SK-N-SH (cell line): ENCODE measurements around the gene TCF12. TPM values are rescaled to one million over a fixed set of nuclear protein-coding genes. Genes with fewer than 3 reads are reported as not detected.

ENCODE experiments used
- CTCF ChIA-PET: fragments of 300-600, 350-600 bp; formaldehyde crosslinking; extraction: SDS; loops from one replicate; lab custom pipeline; 2021; lab: Yijun Ruan, JAX
- POLR2A ChIA-PET: fragments of 350-600 bp; sonication (Branson Sonifier 250); formaldehyde crosslinking; extraction: SDS; loops from one replicate; lab custom pipeline; 2020; ENCODE audit warnings: antibody characterized with exemption, inconsistent platforms; lab: Yijun Ruan, JAX
- DNase-seq: peaks from one replicate; pipeline ENCODE4 v3.0.0; 2012
- H2AFZ ChIP-seq: fragments of 200-600 bp; sonication (generic); 2 replicates; pipeline ENCODE4 v1.8.1; 2016; ENCODE audit warnings: antibody characterized with exemption, mild to moderate bottlenecking, low read depth
- H3F3A ChIP-seq: fragments of 200-600 bp; sonication (generic); replicated peaks from 2 replicates; pipeline ENCODE3; 2016; ENCODE audit warnings: antibody characterized with exemption, mild to moderate bottlenecking; ENCODE audit not compliant: insufficient read depth
- H3K27ac ChIP-seq, 2 experiments: fragments of 200-500 bp in 1 of 2; fragments of 200-600 bp in 1 of 2; sonication (Bioruptor generic) in 1 of 2; sonication (generic), shearing (Covaris generic) in 1 of 2; 2 replicates each; pipeline versions ENCODE4 v1.5.1 to v1.6.1; 2014 to 2016; ENCODE audit warnings: low read depth in 2 of 2, inconsistent platforms in 1 of 2, low read length in 1 of 2, mild to moderate bottlenecking in 1 of 2, mixed read lengths in 1 of 2
- H3K27me3 ChIP-seq: fragments of 200-600 bp; sonication (generic), shearing (Covaris generic); 2 replicates; pipeline ENCODE4 v1.6.1; 2016; ENCODE audit warnings: mixed run types; ENCODE audit not compliant: insufficient read depth
- H3K36me3 ChIP-seq, 2 experiments: fragments of 200-500 bp in 1 of 2; fragments of 200-600 bp in 1 of 2; sonication (Bioruptor generic) in 1 of 2; sonication (generic) in 1 of 2; replicated peaks in 1 of 2; 2 replicates each; pipeline versions ENCODE3 to v1.5.1; 2014 to 2016; ENCODE audit warnings: low read length in 1 of 2, mild to moderate bottlenecking in 1 of 2; ENCODE audit not compliant: insufficient read depth in 2 of 2, control insufficient read depth in 1 of 2
- H3K4me1 ChIP-seq, 2 experiments: fragments of 200-500 bp in 1 of 2; fragments of 200-600 bp in 1 of 2; sonication (Bioruptor generic) in 1 of 2; sonication (generic), shearing (Covaris generic) in 1 of 2; 2 replicates each; pipeline versions ENCODE4 v1.5.1 to v1.6.1; 2014 to 2016; ENCODE audit warnings: low read depth in 1 of 2, low read length in 1 of 2, mixed run types in 1 of 2; ENCODE audit not compliant: insufficient read depth in 2 of 2, control insufficient read depth in 1 of 2
- H3K4me2 ChIP-seq: fragments of 200-600 bp; sonication (generic), shearing (Covaris generic); 2 replicates; pipeline ENCODE4 v1.6.1; 2017; ENCODE audit warnings: mixed run types
- H3K4me3 ChIP-seq, 2 experiments: fragments of 200-500 bp in 1 of 2; fragments of 200-600 bp in 1 of 2; sonication (Bioruptor generic) in 1 of 2; sonication (generic), shearing (Covaris generic) in 1 of 2; 2 replicates each; pipeline versions ENCODE4 v1.5.1 to v1.8.1; 2014 to 2016; ENCODE audit warnings: low read depth in 2 of 2, inconsistent platforms in 1 of 2, low read length in 1 of 2, mild to moderate bottlenecking in 1 of 2, mixed read lengths in 1 of 2, moderate library complexity in 1 of 2
- H3K79me2 ChIP-seq: fragments of 200-600 bp; sonication (generic); 2 replicates; pipeline ENCODE4 v1.8.1; 2017; ENCODE audit warnings: mild to moderate bottlenecking; ENCODE audit not compliant: insufficient read depth
- H3K9ac ChIP-seq: fragments of 200-600 bp; sonication (generic); 2 replicates; pipeline ENCODE4 v1.6.1; 2017; ENCODE audit warnings: mixed run types
- H3K9me2 ChIP-seq: fragments of 200-600 bp; sonication (generic); 2 replicates; pipeline ENCODE4 v1.6.1; 2017; ENCODE audit warnings: mixed run types
- H3K9me3 ChIP-seq: fragments of 200-600 bp; sonication (generic); 2 replicates; pipeline ENCODE4 v1.6.1; 2017; ENCODE audit warnings: mixed run types, mild to moderate bottlenecking, moderate library complexity
- H4K20me1 ChIP-seq: fragments of 200-600 bp; sonication (generic); 2 replicates; pipeline ENCODE4 v1.6.1; 2017; ENCODE audit warnings: mild to moderate bottlenecking, mixed run types; ENCODE audit not compliant: insufficient read depth
- CHD2 ChIP-seq: fragments of 150-350 bp; IDR thresholded peaks from 2 replicates; pipeline ENCODE4 v1.6.1; 2018; ENCODE audit warnings: low read length; ENCODE audit not compliant: partially characterized antibody
- EP300 ChIP-seq, 2 experiments: IDR thresholded peaks; 2 replicates each; pipeline versions ENCODE4 v1.4.0 to v1.6.1; 2012; ENCODE audit warnings: borderline replicate concordance in 1 of 2, low read depth in 1 of 2, low read length in 1 of 2
- MXI1 ChIP-seq: IDR thresholded peaks from 2 replicates; pipeline ENCODE4 v1.6.1; 2012; ENCODE audit warnings: mild to moderate bottlenecking, low read depth, low read length, improper control_type of control experiment
- NRF1 ChIP-seq: IDR thresholded peaks from 2 replicates; pipeline ENCODE4 v1.6.1; 2012; ENCODE audit warnings: low read depth, mild to moderate bottlenecking, low read length
- POLR2AphosphoS5 ChIP-seq: IDR thresholded peaks from 2 replicates; pipeline ENCODE4 v1.6.1; 2012; ENCODE audit warnings: low read depth, low read length
- TCF12 ChIP-seq: IDR thresholded peaks from 2 replicates; pipeline ENCODE4 v1.4.0; 2012
- TEAD4 ChIP-seq: IDR thresholded peaks from 2 replicates; pipeline ENCODE4 v1.4.0; 2012; ENCODE audit warnings: mild to moderate bottlenecking, borderline replicate concordance; ENCODE audit not compliant: insufficient read depth
- WGBS: methylation state at CpG from one replicate; pipeline ENCODE4 v1.1.6; 2017; ENCODE audit warnings: low lambda C conversion rate; 5-methylcytosine and 5-hydroxymethylcytosine counted together
- polyA plus RNA-seq, 3 experiments: library from polyadenylated mRNA; depleted of rRNA; stranded (reverse); fragments of >200 nt; gene quantifications; 2 replicates each; pipeline ENCODE4 v1.2.3, GENCODE V29; 2012
- TF ChIP-seq, protein P1 (sequence below): IDR thresholded peaks from 2 replicates; pipeline ENCODE4; 2012
- TF ChIP-seq, protein P2 (sequence below): IDR thresholded peaks from 2 replicates; pipeline ENCODE4 v1.4.0; 2012; ENCODE audit warnings: low read depth, borderline replicate concordance
- TF ChIP-seq, protein P3 (sequence below): fragments of 200-600 bp; sonication (generic); IDR thresholded peaks from 2 replicates; pipeline ENCODE4 v1.6.1; 2017; ENCODE audit warnings: antibody characterized with exemption, mild to moderate bottlenecking, moderate library complexity
- TF ChIP-seq, protein P4 (sequence below): IDR thresholded peaks from 2 replicates; pipeline ENCODE4 v1.4.0; 2012; ENCODE audit warnings: low read depth, borderline replicate concordance

TCF12 gene
- polyA plus RNA-seq, 1 of the 3 experiments (the other 2 are of a cell fraction) = 49.6 TPM

DNA sequence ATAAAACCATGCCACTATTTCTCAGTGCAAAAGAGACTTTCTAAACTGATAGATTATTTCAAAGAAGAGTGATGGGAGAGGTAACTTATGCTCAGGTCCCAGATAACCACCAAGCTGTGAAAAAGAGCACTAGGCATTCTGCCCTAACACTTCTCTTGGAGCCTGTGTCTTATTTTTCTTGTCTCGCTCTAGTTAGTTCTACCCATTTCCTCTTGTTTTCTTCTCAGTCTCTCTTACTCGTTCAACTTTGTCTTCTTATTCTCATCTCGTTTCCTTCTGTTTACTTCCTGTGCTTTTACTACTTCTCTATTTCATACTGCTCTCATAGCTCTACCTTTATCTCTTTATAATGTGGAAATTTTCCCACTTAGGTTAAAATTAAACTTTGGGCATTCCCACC lies 366.1 kb downstream of the TCF12 start:
- Histone ChIP-seq H2AFZ (no peak overlapping the region), H3K4me2 (no peak overlapping the region), H3K27me3 (no peaks in the 10 kb centered on the region), H3K4me1 (no peaks in the 10 kb centered on the region), H3K36me3 (peaks cover 68 to 75% of the 10 kb centered on the region in 2 experiments), H3K27ac (no peak overlapping the region), H3F3A (peaks cover 5% of the 10 kb centered on the region), H3K79me2 (no peaks in the 10 kb centered on the region), H3K9me2 (no peaks in the 10 kb centered on the region), H3K9me3 (no peaks in the 10 kb centered on the region), H3K4me3 (no peak overlapping the region), H4K20me1 (no peaks in the 10 kb centered on the region), H3K9ac (no peak overlapping the region)
- CTCF ChIA-PET = interaction anchor here (1.8 kb wide), 2 partner anchors 22 to 793 kb away, joined by 4 to 7 read pairs; no protein-coding TSS in a partner anchor
- DNase-seq = no peak
- POLR2A ChIA-PET = no interaction called here
- TF ChIP-seq, protein P1, sequence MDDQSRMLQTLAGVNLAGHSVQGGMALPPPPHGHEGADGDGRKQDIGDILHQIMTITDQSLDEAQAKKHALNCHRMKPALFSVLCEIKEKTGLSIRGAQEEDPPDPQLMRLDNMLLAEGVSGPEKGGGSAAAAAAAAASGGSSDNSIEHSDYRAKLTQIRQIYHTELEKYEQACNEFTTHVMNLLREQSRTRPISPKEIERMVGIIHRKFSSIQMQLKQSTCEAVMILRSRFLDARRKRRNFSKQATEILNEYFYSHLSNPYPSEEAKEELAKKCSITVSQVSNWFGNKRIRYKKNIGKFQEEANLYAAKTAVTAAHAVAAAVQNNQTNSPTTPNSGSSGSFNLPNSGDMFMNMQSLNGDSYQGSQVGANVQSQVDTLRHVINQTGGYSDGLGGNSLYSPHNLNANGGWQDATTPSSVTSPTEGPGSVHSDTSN = no peak
- TF ChIP-seq TCF12 = no peak
- TF ChIP-seq POLR2AphosphoS5 = no peak
- no peak for TF ChIP-seq EP300 (IDR thresholded peaks at IDR 0.05; ENCODE audit: borderline replicate concordance in 1 of 2, low read depth in 1 of 2, low read length in 1 of 2)
- TF ChIP-seq, protein P2, sequence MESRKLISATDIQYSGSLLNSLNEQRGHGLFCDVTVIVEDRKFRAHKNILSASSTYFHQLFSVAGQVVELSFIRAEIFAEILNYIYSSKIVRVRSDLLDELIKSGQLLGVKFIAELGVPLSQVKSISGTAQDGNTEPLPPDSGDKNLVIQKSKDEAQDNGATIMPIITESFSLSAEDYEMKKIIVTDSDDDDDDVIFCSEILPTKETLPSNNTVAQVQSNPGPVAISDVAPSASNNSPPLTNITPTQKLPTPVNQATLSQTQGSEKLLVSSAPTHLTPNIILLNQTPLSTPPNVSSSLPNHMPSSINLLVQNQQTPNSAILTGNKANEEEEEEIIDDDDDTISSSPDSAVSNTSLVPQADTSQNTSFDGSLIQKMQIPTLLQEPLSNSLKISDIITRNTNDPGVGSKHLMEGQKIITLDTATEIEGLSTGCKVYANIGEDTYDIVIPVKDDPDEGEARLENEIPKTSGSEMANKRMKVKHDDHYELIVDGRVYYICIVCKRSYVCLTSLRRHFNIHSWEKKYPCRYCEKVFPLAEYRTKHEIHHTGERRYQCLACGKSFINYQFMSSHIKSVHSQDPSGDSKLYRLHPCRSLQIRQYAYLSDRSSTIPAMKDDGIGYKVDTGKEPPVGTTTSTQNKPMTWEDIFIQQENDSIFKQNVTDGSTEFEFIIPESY = no peak
- no peak for TF ChIP-seq MXI1
- TF ChIP-seq, protein P3, sequence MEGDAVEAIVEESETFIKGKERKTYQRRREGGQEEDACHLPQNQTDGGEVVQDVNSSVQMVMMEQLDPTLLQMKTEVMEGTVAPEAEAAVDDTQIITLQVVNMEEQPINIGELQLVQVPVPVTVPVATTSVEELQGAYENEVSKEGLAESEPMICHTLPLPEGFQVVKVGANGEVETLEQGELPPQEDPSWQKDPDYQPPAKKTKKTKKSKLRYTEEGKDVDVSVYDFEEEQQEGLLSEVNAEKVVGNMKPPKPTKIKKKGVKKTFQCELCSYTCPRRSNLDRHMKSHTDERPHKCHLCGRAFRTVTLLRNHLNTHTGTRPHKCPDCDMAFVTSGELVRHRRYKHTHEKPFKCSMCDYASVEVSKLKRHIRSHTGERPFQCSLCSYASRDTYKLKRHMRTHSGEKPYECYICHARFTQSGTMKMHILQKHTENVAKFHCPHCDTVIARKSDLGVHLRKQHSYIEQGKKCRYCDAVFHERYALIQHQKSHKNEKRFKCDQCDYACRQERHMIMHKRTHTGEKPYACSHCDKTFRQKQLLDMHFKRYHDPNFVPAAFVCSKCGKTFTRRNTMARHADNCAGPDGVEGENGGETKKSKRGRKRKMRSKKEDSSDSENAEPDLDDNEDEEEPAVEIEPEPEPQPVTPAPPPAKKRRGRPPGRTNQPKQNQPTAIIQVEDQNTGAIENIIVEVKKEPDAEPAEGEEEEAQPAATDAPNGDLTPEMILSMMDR = no peak
- WGBS = 99% methylated on average over 3 of the region's 3 CpGs

DNA sequence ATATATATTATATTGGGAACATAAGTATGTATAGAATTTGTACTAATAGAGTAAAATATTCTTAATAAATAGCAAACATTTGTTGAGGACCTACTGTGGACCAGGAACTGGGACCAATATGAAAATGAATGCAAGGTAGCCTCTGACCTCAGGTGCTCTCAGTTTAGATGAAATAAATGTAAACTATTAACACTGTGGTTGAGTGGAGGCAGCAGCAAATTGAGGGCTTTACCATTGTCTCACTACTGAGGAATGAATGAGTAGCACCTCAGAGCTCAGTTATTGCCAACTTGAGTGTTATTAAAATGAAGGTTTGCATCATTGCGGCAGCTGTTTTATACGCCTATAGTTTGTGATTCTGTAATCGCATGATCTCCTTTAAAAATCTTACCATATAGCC lies 366.9 kb downstream of the TCF12 start:
- no peak overlapping the region for H3K4me2 ChIP-seq
- no peaks in the 10 kb centered on the region for H3K79me2 ChIP-seq
- H3K9me2 ChIP-seq = no peaks in the 10 kb centered on the region
- H3F3A ChIP-seq = peaks cover 5% of the 10 kb centered on the region
- H4K20me1 ChIP-seq = no peaks in the 10 kb centered on the region
- no peaks in the 10 kb centered on the region for H3K27me3 ChIP-seq
- POLR2A ChIA-PET = interaction anchor here (0.5 kb wide), 1 partner anchor 8 kb away, joined by 4 read pairs; no protein-coding TSS in a partner anchor
- peaks cover 68 to 82% of the 10 kb centered on the region in 2 experiments for H3K36me3 ChIP-seq
- H3K4me3 ChIP-seq = no peak overlapping the region
- CTCF ChIA-PET = interaction anchor here (1.4 to 1.8 kb wide), 3 partner anchors 21 to 794 kb away, joined by 3 to 7 read pairs (median 4); no protein-coding TSS in a partner anchor
- H3K9ac ChIP-seq = no peak overlapping the region
- H3K27ac ChIP-seq = no peak overlapping the region
- no peaks in the 10 kb centered on the region for H3K9me3 ChIP-seq
- 100% methylated on average over 3 of the region's 3 CpGs for WGBS
- DNase-seq = no peak
- no peaks in the 10 kb centered on the region for H3K4me1 ChIP-seq
- TF ChIP-seq NRF1 = no peak
- TF ChIP-seq, protein P4, sequence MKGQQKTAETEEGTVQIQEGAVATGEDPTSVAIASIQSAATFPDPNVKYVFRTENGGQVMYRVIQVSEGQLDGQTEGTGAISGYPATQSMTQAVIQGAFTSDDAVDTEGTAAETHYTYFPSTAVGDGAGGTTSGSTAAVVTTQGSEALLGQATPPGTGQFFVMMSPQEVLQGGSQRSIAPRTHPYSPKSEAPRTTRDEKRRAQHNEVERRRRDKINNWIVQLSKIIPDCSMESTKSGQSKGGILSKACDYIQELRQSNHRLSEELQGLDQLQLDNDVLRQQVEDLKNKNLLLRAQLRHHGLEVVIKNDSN = no peak
- no peak for TF ChIP-seq CHD2
- no peak for TF ChIP-seq TEAD4
- H2AFZ ChIP-seq = no peak overlapping the region
